Activated CD8-positive, alpha-beta memory T cell treated with anti-CD3 and anti-CD28 coated beads, Interleukin-2, amount 50 U/mL, for 48 hours (primary cell): ENCODE data around the gene CTNNA3.
"Not testable (repeated sequence)": the region's sequence is repeated elsewhere in the genome, so short reads cannot be mapped to it uniquely, and the experiment has no call there.

Experiments used
- DNase-seq: peaks from one replicate; pipeline ENCODE4 v3.0.0-alpha.2; 2020

The CTNNA3 gene

GRCh38 chr10:67230680-67231500 lies 465.1 kb downstream of the CTNNA3 start:
- not testable (repeated sequence) for DNase-seq

GRCh38 chr10:67225226-67225625 lies 470.8 kb downstream of the CTNNA3 start:
- DNase-seq, result no peak

- DNase-seq, result no peak
Observed at GRCh38 chr10:67224553-67224952, 471.4 kb downstream of the CTNNA3 start.

GRCh38 chr10:67222934-67223333 lies 473.1 kb downstream of the CTNNA3 start:
- DNase-seq, result no peak

- no peak for DNase-seq
Observed at GRCh38 chr10:67221939-67222494, 474.0 kb downstream of the CTNNA3 start.

- DNase-seq, result no peak
Observed at GRCh38 chr10:67211680-67212079, 484.3 kb downstream of the CTNNA3 start.

- not testable (repeated sequence) for DNase-seq
Observed at GRCh38 chr10:67207923-67208322, 488.1 kb downstream of the CTNNA3 start.

- DNase-seq, result no peak
Observed at GRCh38 chr10:67200913-67201564, 495.0 kb downstream of the CTNNA3 start.

GRCh38 chr10:67175354-67175753 lies 520.6 kb downstream of the CTNNA3 start:
- no peak for DNase-seq

- no peak for DNase-seq
Observed at GRCh38 chr10:67173787-67174186, 522.2 kb downstream of the CTNNA3 start.

GRCh38 chr10:67171970-67172369 lies 524.0 kb downstream of the CTNNA3 start:
- DNase-seq, result no peak

GRCh38 chr10:67156239-67156638 lies 539.8 kb downstream of the CTNNA3 start:
- no peak for DNase-seq

GRCh38 chr10:67151471-67151870 lies 544.5 kb downstream of the CTNNA3 start:
- DNase-seq, result no peak

GRCh38 chr10:67144530-67144929 lies 551.5 kb downstream of the CTNNA3 start:
- DNase-seq, result no peak

- no peak for DNase-seq
Observed at GRCh38 chr10:67141300-67141699, 554.7 kb downstream of the CTNNA3 start.

- DNase-seq, result no peak
Observed at GRCh38 chr10:67140641-67141040, 555.4 kb downstream of the CTNNA3 start.

- DNase-seq, result no peak
Observed at GRCh38 chr10:67127441-67127840, 568.6 kb downstream of the CTNNA3 start.

GRCh38 chr10:67119651-67120050 lies 576.3 kb downstream of the CTNNA3 start:
- DNase-seq, result no peak

GRCh38 chr10:67115972-67116371 lies 580.0 kb downstream of the CTNNA3 start:
- DNase-seq, result no peak

- no peak for DNase-seq
Observed at GRCh38 chr10:67114945-67115344, 581.0 kb downstream of the CTNNA3 start.

GRCh38 chr10:67112765-67113164 lies 583.2 kb downstream of the CTNNA3 start:
- DNase-seq, result no peak

- DNase-seq, result no peak
Observed at GRCh38 chr10:67110286-67110685, 585.7 kb downstream of the CTNNA3 start.

- no peak for DNase-seq
Observed at GRCh38 chr10:67107670-67108069, 588.3 kb downstream of the CTNNA3 start.

- DNase-seq, result no peak
Observed at GRCh38 chr10:67100951-67101350, 595.0 kb downstream of the CTNNA3 start.
